Ascending aorta (tissue), 2 donors: Measurements from ENCODE around the gene GTPBP6. TPM values are rescaled to one million over a fixed set of nuclear protein-coding genes. Genes with fewer than 3 reads are reported as not detected.
A peak's percentile ranks its signal among the peaks of the same experiment; 100 is the strongest.

Experiments used
- DNase-seq, 2 donors: peaks; one replicate each; pipeline ENCODE4 v3.0.0-alpha.2; 2019; ENCODE audit warnings: low spot score in 2 of 2
- H3K27ac ChIP-seq, 2 donors: fragments of 200-600 bp; sonication (generic); one replicate each; pipeline ENCODE4 v1.5.1; 2016 to 2017; ENCODE audit warnings: mild to moderate bottlenecking in 1 of 2
- H3K27me3 ChIP-seq: fragments of 200-600 bp; sonication (generic); one replicate; pipeline ENCODE4 v1.5.1; 2017
- H3K36me3 ChIP-seq, 2 donors: fragments of 200-600 bp; sonication (generic); one replicate each; pipeline ENCODE4 v1.5.1; 2016
- H3K4me1 ChIP-seq, 2 donors: fragments of 200-600 bp; sonication (generic); one replicate each; pipeline ENCODE4 v1.5.1; 2016 to 2017; ENCODE audit warnings: mild to moderate bottlenecking in 1 of 2
- H3K4me3 ChIP-seq, 2 donors: fragments of 200-600 bp; sonication (generic); one replicate each; pipeline ENCODE4 v1.5.1; 2016 to 2017; ENCODE audit warnings: mild to moderate bottlenecking in 1 of 2
- H3K9me3 ChIP-seq, 2 donors: fragments of 200-600 bp; sonication (generic); one replicate each; pipeline ENCODE4 v1.5.1; 2016
- CTCF ChIP-seq, 3 experiments: fragments of 200-600 bp in 2 of 3; fragments of 450-650 bp in 1 of 3; sonication (generic) in 2 of 3; IDR thresholded peaks; one replicate each; pipeline ENCODE4 v1.5.1; 2016 to 2019; ENCODE audit warnings: antibody characterized with exemption in 3 of 3, mild to moderate bottlenecking in 1 of 3, moderate library complexity in 1 of 3
- intact Hi-C: fragments of 100-400 bp; cut with DNase I; formaldehyde crosslinking; loops from one replicate; pipeline ENCODE4 v1.15.1; 2023
- total RNA-seq: library from RNA; depleted of rRNA; stranded (reverse); fragments of >200 nt; gene quantifications from one replicate; pipeline ENCODE4 v1.1.0, GENCODE V29; 2016

The GTPBP6 gene
- total RNA-seq, 1 donor from 2014 or later, result 56.2 TPM

- peaks cover 18 to 38% of the 10 kb centered on the region in 2 donors for H3K36me3 ChIP-seq
- H3K4me3 ChIP-seq, result no peak overlapping the region
- H3K27me3 ChIP-seq, result no peaks in the 10 kb centered on the region
- DNase-seq, result no peak
- no peak for TF ChIP-seq CTCF (IDR thresholded peaks at IDR 0.05)
- H3K4me1 ChIP-seq, result no peaks in the 10 kb centered on the region
- no peak overlapping the region for H3K27ac ChIP-seq
- peaks cover 0 to 3% of the 10 kb centered on the region in 2 donors for H3K9me3 ChIP-seq
- intact Hi-C loops, result no loop called here
These were observed 18.3 kb downstream of the GTPBP6 start for GRCh38 chrX:300334-300733.

GRCh38 chrX:298993-299392 is 19.6 kb downstream of the GTPBP6 start:
- Histone ChIP-seq H3K27ac (no peak overlapping the region), H3K4me3 (no peak overlapping the region), H3K36me3 (peaks cover 6 to 26% of the 10 kb centered on the region in 2 donors), H3K4me1 (no peaks in the 10 kb centered on the region), H3K9me3 (no peaks in the 10 kb centered on the region), H3K27me3 (no peaks in the 10 kb centered on the region)
- intact Hi-C loops, result no loop called here
- no peak for DNase-seq
- TF ChIP-seq CTCF (IDR thresholded peaks at IDR 0.05), result no peak

DNA sequence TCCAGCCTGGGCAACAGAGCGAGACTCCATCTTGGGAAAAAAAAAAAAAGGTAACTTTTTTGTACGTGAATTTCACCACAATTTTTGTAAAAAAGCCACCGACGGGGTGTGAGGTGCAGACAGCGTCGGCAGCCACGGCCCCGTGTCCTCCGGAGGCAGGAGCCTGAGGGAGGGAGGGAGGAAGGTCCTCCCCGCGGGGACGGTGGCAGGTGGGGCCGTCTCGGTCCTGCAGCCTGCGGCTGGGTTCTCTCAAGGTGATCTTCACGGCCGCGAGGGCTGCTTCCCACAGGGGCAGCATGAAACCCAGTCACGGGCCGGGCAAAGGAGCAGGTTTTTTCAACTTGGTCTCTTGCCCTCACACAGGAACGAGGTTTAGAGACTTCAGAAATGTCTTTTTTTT is 23.5 kb downstream of the GTPBP6 start:
- no peak for TF ChIP-seq CTCF (IDR thresholded peaks at IDR 0.05)
- H3K27me3 ChIP-seq, result no peaks in the 10 kb centered on the region
- intact Hi-C loops, result no loop called here
- H3K4me3 ChIP-seq, result no peak overlapping the region
- H3K27ac ChIP-seq, result no peak overlapping the region
- no peaks in the 10 kb centered on the region for H3K4me1 ChIP-seq
- no peaks in the 10 kb centered on the region for H3K9me3 ChIP-seq
- no peak for DNase-seq
- peaks cover 0 to 24% of the 10 kb centered on the region in 2 donors for H3K36me3 ChIP-seq

- Histone ChIP-seq H3K27me3 (no peaks in the 10 kb centered on the region), H3K4me1 (no peaks in the 10 kb centered on the region), H3K9me3 (no peaks in the 10 kb centered on the region), H3K27ac (no peak overlapping the region), H3K4me3 (no peak overlapping the region), H3K36me3 (peaks cover 0 to 28% of the 10 kb centered on the region in 2 donors)
- no peak for TF ChIP-seq CTCF (IDR thresholded peaks at IDR 0.05)
- intact Hi-C loops, result no loop called here
- DNase-seq, result peak in 1 of 2 donors; percentile 56
These were observed 25.4 kb downstream of the GTPBP6 start for GRCh38 chrX:292900-293897.

DNA sequence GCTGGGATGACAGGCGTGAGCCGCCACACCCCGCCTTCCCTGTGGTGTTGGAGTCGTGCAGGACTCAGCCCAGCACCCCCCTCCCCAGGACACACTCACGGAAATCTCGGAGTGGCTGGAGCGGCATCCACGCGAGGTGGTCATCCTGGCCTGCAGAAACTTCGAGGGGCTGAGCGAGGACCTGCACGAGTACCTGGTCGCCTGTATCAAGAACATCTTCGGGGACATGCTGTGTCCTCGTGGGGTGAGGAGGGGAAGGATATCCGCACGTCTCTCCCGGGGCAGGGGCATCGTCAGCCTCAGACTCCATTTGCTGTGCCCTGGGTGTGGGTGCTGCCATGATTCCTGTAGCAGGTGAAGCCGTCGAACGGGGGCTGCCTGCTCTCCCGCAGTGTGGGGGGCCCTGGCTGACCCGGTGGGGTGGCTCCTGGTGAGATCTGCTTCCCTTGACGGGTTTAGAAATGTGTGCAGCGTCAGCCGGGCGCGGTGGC is 27.1 kb downstream of the GTPBP6 start:
- Histone ChIP-seq H3K36me3 (peaks cover 0 to 27% of the 10 kb centered on the region in 2 donors), H3K4me3 (no peak overlapping the region), H3K9me3 (no peaks in the 10 kb centered on the region), H3K27ac (no peak overlapping the region), H3K4me1 (no peaks in the 10 kb centered on the region), H3K27me3 (no peaks in the 10 kb centered on the region)
- intact Hi-C loops, result no loop called here
- DNase-seq, result peak in 1 of 2 donors; percentile 60
- TF ChIP-seq CTCF (IDR thresholded peaks at IDR 0.05), result no peak
